Activated naive CD4-positive, alpha-beta T cell treated with anti-CD3 and anti-CD28 coated beads for 36 hours (primary cell): ENCODE measurements around the gene CLASP2. TPM values are rescaled to one million over a fixed set of nuclear protein-coding genes. Genes with fewer than 3 reads are reported as not detected.

Experiments
- CTCF ChIA-PET: fragments of 350-600 bp; sonication (Branson Sonifier 250); formaldehyde crosslinking; loops from one replicate; lab custom pipeline; 2021; ENCODE audit warnings: antibody characterized with exemption; lab: Charles Lee
- DNase-seq: peaks from one replicate; pipeline ENCODE4 v3.0.0-alpha.2; 2020
- H3K27ac Mint-ChIP-seq: one replicate; pipeline ENCODE4 v1.8.0; 2021; ENCODE audit warnings: mild to moderate bottlenecking, mixed read lengths
- H3K27me3 Mint-ChIP-seq: one replicate; pipeline ENCODE4 v1.8.0; 2021; ENCODE audit warnings: low read depth, mixed read lengths
- H3K36me3 Mint-ChIP-seq: one replicate; pipeline ENCODE4 v1.8.0; 2021; ENCODE audit warnings: low read depth, mixed read lengths
- H3K4me1 Mint-ChIP-seq: one replicate; pipeline ENCODE4 v1.8.0; 2021; ENCODE audit warnings: low read depth, mixed read lengths
- H3K4me3 Mint-ChIP-seq: one replicate; pipeline ENCODE4 v1.8.0; 2021; ENCODE audit warnings: mild to moderate bottlenecking, moderate library complexity, mixed read lengths
- H3K9me3 Mint-ChIP-seq: one replicate; pipeline ENCODE4 v1.8.0; 2021; ENCODE audit warnings: mixed read lengths
- intact Hi-C: fragments of 100-400 bp; cut with micrococcal nuclease; formaldehyde crosslinking; loops from one replicate; pipeline ENCODE4 v1.15.1; 2023
- total RNA-seq, 2 experiments: library from RNA; stranded (reverse); gene quantifications; one replicate each; pipeline ENCODE4 v1.2.3, GENCODE V29; 2021

The CLASP2 gene
- total RNA-seq, 2 experiments from 2014 or later, result 40.4 to 41.4 TPM

DNA sequence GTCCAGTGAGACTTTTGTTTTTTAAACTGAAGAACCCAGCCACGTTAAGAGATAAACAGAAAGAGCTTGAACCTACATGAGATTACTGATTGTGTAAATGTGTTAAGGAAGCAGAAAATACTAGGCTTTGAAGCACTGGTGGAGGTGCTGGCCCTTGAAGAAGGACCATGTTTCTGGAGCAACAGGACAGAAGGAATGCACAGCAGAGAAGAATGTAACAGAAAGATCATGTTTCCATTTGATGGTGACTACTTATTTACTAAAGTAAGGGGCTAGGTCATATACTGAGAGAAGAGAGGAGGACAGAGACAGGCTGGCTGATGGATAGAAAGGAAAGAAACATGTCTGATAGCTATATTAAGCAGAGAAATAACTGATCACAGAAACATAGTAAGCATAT is 88.8 kb downstream of the CLASP2 start:
- no peak for DNase-seq
- no peaks in the 10 kb centered on the region for H3K27me3 Mint-ChIP-seq
- no peaks in the 10 kb centered on the region for H3K4me1 Mint-ChIP-seq
- CTCF ChIA-PET, result interaction anchor here (1.4 kb wide), 1 partner anchor 18 kb away, joined by 4 read pairs; no protein-coding TSS in a partner anchor
- peaks cover 3% of the 10 kb centered on the region for H3K36me3 Mint-ChIP-seq
- no peak overlapping the region for H3K27ac Mint-ChIP-seq
- H3K9me3 Mint-ChIP-seq, result no peaks in the 10 kb centered on the region
- no peak overlapping the region for H3K4me3 Mint-ChIP-seq
- intact Hi-C loops, result no loop called here

DNA sequence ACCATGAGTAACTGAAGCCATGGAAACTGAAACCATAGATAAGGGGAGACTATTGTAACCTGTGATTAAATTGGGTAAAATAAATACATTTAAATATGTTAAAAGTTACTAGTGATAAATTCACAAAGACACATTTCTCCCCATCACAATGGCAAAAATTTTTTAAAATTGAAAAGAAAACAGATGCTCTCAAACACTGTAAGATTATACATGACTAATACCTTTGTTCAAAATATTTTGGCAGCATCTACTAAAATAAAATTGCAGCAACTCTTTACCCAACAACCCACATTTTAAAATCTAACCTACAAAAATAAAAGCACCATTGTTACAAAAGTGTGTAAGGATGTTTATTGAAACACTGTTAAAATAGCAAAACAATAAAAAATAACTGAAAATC is 93.3 kb downstream of the CLASP2 start:
- intact Hi-C loops, result no loop called here
- Mint-ChIP-seq H3K4me1 (no peaks in the 10 kb centered on the region), H3K4me3 (no peak overlapping the region), H3K27me3 (no peaks in the 10 kb centered on the region), H3K27ac (no peak overlapping the region), H3K36me3 (peaks cover 12% of the 10 kb centered on the region), H3K9me3 (no peaks in the 10 kb centered on the region)
- no peak for DNase-seq
- CTCF ChIA-PET, result no interaction called here

DNA sequence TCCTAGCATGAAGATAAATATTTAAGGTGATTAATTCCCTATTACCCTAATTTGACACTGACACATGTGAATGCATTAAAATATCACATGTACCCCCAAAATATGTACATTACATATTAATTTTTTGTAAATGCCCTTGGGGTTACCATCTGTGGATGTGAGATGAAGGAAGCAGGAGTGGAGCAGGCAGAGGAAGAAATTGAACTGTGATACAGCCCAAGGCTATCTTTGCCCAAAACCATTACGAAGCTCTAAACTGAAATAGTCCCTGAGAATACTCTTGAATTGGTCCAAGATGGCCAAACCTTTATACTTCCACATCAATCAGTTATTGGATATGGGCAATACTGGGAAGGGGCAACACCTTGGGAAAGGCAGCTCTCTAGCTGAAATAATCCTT is 105.0 kb downstream of the CLASP2 start:
- H3K27me3 Mint-ChIP-seq, result no peaks in the 10 kb centered on the region
- CTCF ChIA-PET, result no interaction called here

DNA sequence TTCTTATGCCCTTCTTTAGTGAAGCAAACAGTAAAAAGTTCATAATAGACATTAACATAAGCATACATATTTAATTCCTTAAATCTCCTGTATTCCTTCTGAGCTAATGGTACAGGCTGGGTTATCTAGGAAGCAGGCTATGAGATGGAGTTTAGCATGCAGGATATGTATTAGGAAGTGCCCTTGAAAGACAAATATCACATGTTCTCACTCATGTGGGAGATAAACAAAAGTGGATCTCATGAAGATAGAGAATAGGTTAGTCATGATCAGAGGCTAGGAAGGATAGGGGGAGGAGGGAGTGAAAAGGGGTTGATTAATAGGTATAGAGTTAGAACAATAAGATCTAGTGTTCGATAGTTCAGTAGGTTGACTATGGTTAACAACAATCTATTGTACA is 105.4 kb downstream of the CLASP2 start:
- H3K27ac Mint-ChIP-seq, result no peak overlapping the region
- no peak for DNase-seq
- H3K27me3 Mint-ChIP-seq, result no peaks in the 10 kb centered on the region
- CTCF ChIA-PET, result no interaction called here
- no peak overlapping the region for H3K4me3 Mint-ChIP-seq
- intact Hi-C loops, result no loop called here
- no peaks in the 10 kb centered on the region for H3K9me3 Mint-ChIP-seq
- H3K36me3 Mint-ChIP-seq, result peaks cover 8% of the 10 kb centered on the region
- H3K4me1 Mint-ChIP-seq, result no peaks in the 10 kb centered on the region

More for the DNA sequence above, 105.0 kb downstream of the CLASP2 start:
- intact Hi-C loops, result no loop called here
- H3K27ac Mint-ChIP-seq, result no peak overlapping the region
- no peaks in the 10 kb centered on the region for H3K4me1 Mint-ChIP-seq
- no peak for DNase-seq
- peaks cover 9% of the 10 kb centered on the region for H3K36me3 Mint-ChIP-seq
- H3K4me3 Mint-ChIP-seq, result no peak overlapping the region
- no peaks in the 10 kb centered on the region for H3K9me3 Mint-ChIP-seq

DNA sequence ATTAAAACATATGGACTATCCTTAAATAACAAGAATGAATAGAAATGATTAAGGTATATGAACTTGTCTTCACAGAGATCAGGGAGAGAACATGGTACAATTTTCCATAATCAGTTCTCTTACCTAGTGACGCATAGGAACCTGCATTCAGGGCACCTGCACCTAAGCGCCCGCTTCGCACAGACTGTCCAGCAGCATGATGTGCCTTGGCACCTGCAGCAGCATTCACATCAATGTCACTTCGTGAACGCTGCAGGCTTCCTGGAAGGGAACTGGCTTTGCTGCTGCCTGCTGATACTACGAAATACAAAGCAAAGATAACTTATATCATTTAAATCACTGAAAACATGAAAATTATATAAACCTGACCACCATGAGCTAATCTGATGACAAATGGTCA is 115.2 kb downstream of the CLASP2 start:
- no peak overlapping the region for H3K4me3 Mint-ChIP-seq
- DNase-seq, result no peak
- H3K9me3 Mint-ChIP-seq, result no peaks in the 10 kb centered on the region
- H3K27me3 Mint-ChIP-seq, result no peaks in the 10 kb centered on the region
- H3K4me1 Mint-ChIP-seq, result no peaks in the 10 kb centered on the region
- CTCF ChIA-PET, result no interaction called here
- H3K27ac Mint-ChIP-seq, result no peak overlapping the region
- intact Hi-C loops, result no loop called here
- peaks cover 39% of the 10 kb centered on the region for H3K36me3 Mint-ChIP-seq

DNA sequence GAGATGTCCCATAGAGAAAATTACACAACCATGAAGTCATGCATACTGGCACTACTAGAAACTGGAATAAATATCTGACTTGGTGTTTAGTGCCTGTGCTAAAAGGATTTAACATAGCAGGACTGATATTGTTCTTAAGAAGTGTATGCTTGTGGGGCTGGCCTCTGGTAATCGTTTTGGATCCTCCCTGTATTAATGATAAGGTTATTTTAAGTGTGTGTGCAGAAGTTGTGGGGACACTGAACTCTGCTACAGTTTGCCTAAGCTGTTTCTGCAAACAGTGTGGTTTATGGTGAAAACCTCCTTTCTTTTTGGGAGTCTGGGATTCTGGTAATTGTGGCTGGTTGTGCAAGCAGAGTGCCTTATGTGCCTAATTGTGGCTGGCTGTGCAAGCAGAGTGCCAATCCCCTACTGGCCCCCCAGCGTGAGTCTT is 120.8 kb downstream of the CLASP2 start:
- DNase-seq, result no peak
- no peak overlapping the region for H3K27ac Mint-ChIP-seq
- no peak overlapping the region for H3K4me3 Mint-ChIP-seq
- CTCF ChIA-PET, result no interaction called here
- no peaks in the 10 kb centered on the region for H3K27me3 Mint-ChIP-seq
- peaks cover 13% of the 10 kb centered on the region for H3K36me3 Mint-ChIP-seq
- H3K4me1 Mint-ChIP-seq, result no peaks in the 10 kb centered on the region
- intact Hi-C loops, result no loop called here
- no peaks in the 10 kb centered on the region for H3K9me3 Mint-ChIP-seq

DNA sequence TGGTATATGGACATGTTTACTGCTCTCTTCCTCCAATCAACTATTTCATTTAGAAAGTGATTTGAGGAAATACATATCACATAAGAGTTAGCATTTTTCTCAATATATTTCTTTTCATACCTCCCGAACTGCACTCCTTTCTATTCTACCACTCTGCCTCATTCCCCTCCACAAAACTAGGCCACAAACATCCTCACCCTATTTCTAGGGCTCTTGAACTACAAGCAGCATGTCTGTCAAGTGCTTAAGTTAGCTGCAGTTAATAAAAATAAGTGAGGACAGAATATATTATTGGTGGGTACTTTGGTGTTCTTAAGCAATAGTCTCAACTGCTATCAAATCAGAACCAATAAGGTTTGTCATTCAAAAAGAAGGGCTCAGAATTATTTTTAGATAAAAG is 125.1 kb downstream of the CLASP2 start:
- CTCF ChIA-PET, result interaction anchor here (0.9 kb wide), 1 partner anchor 183 kb away, joined by 3 read pairs; no protein-coding TSS in a partner anchor
- DNase-seq, result no peak
- no peak overlapping the region for H3K27ac Mint-ChIP-seq
- no peaks in the 10 kb centered on the region for H3K4me1 Mint-ChIP-seq
- H3K36me3 Mint-ChIP-seq, result peaks cover 12% of the 10 kb centered on the region
- no peaks in the 10 kb centered on the region for H3K9me3 Mint-ChIP-seq
- H3K27me3 Mint-ChIP-seq, result no peaks in the 10 kb centered on the region
- intact Hi-C loops, result no loop called here
- no peak overlapping the region for H3K4me3 Mint-ChIP-seq

DNA sequence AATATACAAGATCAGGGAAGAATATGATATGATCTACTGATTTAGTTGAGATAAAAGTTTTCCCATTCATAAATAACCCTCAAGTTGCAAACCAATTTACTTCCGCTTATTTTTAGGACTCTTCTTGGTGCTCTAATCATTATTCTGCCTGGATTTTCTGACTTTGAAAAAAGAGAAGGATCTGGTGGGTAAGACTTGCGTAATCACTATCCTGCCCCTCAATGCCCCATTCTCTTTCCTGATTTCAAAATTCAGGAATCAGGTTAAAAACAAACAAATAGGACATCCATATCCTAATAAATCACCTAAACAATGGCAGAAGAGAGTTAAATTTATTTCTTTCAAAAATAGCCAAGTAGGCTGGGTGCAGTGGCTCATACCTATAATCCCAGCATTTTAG is 127.5 kb downstream of the CLASP2 start:
- no peaks in the 10 kb centered on the region for H3K9me3 Mint-ChIP-seq
- H3K27ac Mint-ChIP-seq, result no peak overlapping the region
- no peak for DNase-seq
- intact Hi-C loops, result no loop called here
- H3K4me1 Mint-ChIP-seq, result no peaks in the 10 kb centered on the region
- CTCF ChIA-PET, result no interaction called here
- H3K27me3 Mint-ChIP-seq, result no peaks in the 10 kb centered on the region
- H3K4me3 Mint-ChIP-seq, result no peak overlapping the region
- peaks cover 13% of the 10 kb centered on the region for H3K36me3 Mint-ChIP-seq

DNA sequence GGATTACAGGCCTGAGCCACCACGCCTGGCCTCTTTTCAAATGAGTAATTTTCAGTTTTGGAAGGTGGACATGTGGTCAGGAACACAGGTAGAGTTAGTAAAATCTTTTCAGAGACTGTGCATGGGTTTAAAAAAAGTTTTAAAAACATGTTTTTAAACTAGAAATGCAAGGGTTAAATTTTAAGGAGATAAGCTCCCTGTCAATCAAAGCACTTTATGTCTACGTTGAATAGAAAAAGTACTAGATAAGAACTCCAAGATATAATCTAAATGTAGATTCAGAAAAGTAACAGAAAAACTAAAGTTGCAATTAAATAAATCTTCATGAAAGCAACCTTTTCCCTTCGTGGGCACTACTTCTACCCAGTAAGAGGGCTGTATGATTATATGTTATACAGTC is 131.7 kb downstream of the CLASP2 start:
- intact Hi-C loops, result no loop called here
- Mint-ChIP-seq H3K4me1 (peaks cover 3% of the 10 kb centered on the region), H3K9me3 (no peaks in the 10 kb centered on the region), H3K4me3 (no peak overlapping the region), H3K27ac (no peak overlapping the region), H3K36me3 (peaks cover 12% of the 10 kb centered on the region), H3K27me3 (no peaks in the 10 kb centered on the region)
- CTCF ChIA-PET, result no interaction called here
- DNase-seq, result no peak

DNA sequence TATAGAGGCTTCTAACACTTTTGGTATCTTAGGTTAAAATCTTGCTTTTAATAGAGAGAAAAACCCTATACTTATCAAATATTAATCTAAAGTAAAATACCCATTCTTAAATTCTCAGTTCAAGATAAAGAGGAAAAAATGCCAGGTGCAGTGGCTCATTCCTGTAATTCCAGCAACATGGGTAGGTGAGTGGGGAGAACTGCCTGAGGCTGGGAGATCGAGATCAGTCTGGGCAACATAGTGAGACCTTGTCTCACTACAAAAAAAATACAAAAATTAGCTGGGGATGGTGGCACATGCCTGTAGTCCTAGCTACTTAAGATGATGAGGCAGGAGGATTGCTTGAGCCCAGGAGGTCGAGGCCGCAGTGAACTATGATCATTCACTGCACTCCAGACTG is 135.8 kb downstream of the CLASP2 start:
- H3K27me3 Mint-ChIP-seq, result no peaks in the 10 kb centered on the region
- no peaks in the 10 kb centered on the region for H3K9me3 Mint-ChIP-seq
- no peak overlapping the region for H3K4me3 Mint-ChIP-seq
- CTCF ChIA-PET, result no interaction called here
- H3K27ac Mint-ChIP-seq, result no peak overlapping the region
- no peak for DNase-seq
- peaks cover 3% of the 10 kb centered on the region for H3K4me1 Mint-ChIP-seq
- peaks cover 3% of the 10 kb centered on the region for H3K36me3 Mint-ChIP-seq
- intact Hi-C loops, result no loop called here

DNA sequence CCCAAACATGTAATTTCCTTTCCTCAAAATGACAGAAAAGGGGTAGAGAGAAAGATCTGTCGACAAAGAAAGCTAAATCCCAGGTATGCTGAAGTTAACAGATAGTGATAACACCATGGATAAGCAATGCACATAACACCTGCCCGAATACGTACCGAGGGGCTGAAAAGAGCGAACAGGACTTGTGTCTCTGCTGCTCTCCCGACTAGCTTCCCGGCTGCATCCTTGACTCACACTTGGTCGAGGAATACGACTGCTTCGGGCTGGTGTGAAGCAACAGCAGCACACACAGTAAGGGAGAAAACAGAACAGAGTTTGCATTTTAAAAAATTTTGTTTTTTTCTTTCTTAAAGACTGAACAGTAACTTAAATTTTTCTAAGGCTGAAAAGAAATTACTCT is 136.4 kb downstream of the CLASP2 start:
- H3K4me1 Mint-ChIP-seq, result peaks cover 3% of the 10 kb centered on the region
- no peak overlapping the region for H3K27ac Mint-ChIP-seq
- intact Hi-C loops, result no loop called here
- DNase-seq, result no peak
- no peaks in the 10 kb centered on the region for H3K9me3 Mint-ChIP-seq
- no peaks in the 10 kb centered on the region for H3K27me3 Mint-ChIP-seq
- peaks cover 3% of the 10 kb centered on the region for H3K36me3 Mint-ChIP-seq
- no peak overlapping the region for H3K4me3 Mint-ChIP-seq
- CTCF ChIA-PET, result no interaction called here

DNA sequence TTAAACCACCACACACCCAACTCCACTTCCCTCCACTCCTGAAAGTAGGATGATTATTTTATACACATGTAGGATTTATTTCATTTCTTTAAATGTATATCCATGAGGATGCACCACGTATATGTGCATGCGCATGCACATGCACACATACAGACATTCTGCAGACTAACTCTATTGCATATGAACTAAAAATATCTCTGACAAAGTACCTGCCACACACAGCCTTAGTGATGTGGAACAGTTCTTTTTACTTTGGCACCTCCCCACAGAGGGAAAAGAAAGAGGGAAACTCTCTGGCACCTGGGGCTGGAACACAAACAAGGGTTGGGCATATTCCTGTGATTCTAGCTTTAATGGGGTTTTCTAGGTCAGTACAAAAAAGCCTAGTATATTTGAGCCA is 138.2 kb downstream of the CLASP2 start:
- Mint-ChIP-seq H3K9me3 (no peaks in the 10 kb centered on the region), H3K4me3 (no peak overlapping the region), H3K27ac (no peak overlapping the region), H3K4me1 (peaks cover 3% of the 10 kb centered on the region), H3K36me3 (peaks cover 11% of the 10 kb centered on the region), H3K27me3 (no peaks in the 10 kb centered on the region)
- CTCF ChIA-PET, result no interaction called here
- intact Hi-C loops, result no loop called here
- no peak for DNase-seq

DNA sequence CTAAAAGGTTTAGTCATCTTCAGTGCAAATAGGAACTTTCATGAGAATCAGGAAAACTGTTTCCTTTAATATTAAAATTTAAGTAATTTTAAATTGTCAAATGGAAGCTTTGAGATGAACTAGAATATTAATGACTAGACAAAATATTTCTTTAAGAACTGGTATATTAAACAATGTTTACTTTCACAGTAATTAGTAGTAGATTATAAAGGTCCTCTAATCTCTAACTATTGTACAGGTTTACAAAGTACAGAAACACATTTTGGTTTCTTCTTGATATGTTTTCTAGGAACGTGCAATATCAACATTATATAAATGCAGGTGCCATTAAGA is 138.9 kb downstream of the CLASP2 start:
- intact Hi-C loops, result no loop called here
- no peaks in the 10 kb centered on the region for H3K9me3 Mint-ChIP-seq
- no peak for DNase-seq
- no peaks in the 10 kb centered on the region for H3K27me3 Mint-ChIP-seq
- H3K36me3 Mint-ChIP-seq, result peaks cover 13% of the 10 kb centered on the region
- CTCF ChIA-PET, result no interaction called here
- no peak overlapping the region for H3K4me3 Mint-ChIP-seq
- H3K27ac Mint-ChIP-seq, result no peak overlapping the region
- peaks cover 3% of the 10 kb centered on the region for H3K4me1 Mint-ChIP-seq
